Keratinocyte (primary cell): ENCODE results near the gene PES1. TPM values are rescaled to one million over a fixed set of nuclear protein-coding genes. Genes with fewer than 3 reads are reported as not detected.

Experiments
- DNase-seq: peaks from one replicate; pipeline ENCODE4 v3.0.0-alpha.2; 2011; ENCODE audit warnings: low read depth, missing footprints, low spot score
- FAIRE-seq: peaks from 2 replicates; lab custom pipeline; 2011; peaks lifted over from hg19 to GRCh38; lab: Jason Lieb, UNC
- H2AFZ ChIP-seq: 2 replicates; pipeline ENCODE4 v1.6.0; 2012; ENCODE audit warnings: low read length, control low read depth, inconsistent platforms; ENCODE audit not compliant: control insufficient read depth
- H3K27ac ChIP-seq: 2 replicates; pipeline ENCODE4 v1.5.1; 2011; ENCODE audit warnings: low read length; ENCODE audit not compliant: control insufficient read depth, insufficient read depth
- H3K27me3 ChIP-seq: 3 replicates; pipeline ENCODE4 v1.6.0; 2011; ENCODE audit warnings: low read length; ENCODE audit not compliant: control insufficient read depth, insufficient read depth; ENCODE audit errors: extremely low read depth
- H3K36me3 ChIP-seq, 2 experiments: 2 replicates in 1 of 2; 3 replicates in 1 of 2; pipeline ENCODE4 v1.5.1; 2011; ENCODE audit warnings: low read length in 2 of 2, mild to moderate bottlenecking in 1 of 2; ENCODE audit not compliant: control insufficient read depth in 2 of 2, insufficient read depth in 2 of 2; ENCODE audit errors: extremely low read depth in 1 of 2
- H3K4me1 ChIP-seq: 3 replicates; pipeline ENCODE4 v1.5.1; 2011; ENCODE audit warnings: low read length; ENCODE audit not compliant: control insufficient read depth, insufficient read depth; ENCODE audit errors: extremely low read depth
- H3K4me2 ChIP-seq: 3 replicates; pipeline ENCODE4 v1.6.0; 2011; ENCODE audit warnings: low read depth, low read length; ENCODE audit not compliant: control insufficient read depth, insufficient read depth; ENCODE audit errors: extremely low read depth
- H3K4me3 ChIP-seq, 3 experiments: fragments of 200-600 bp in 1 of 3; sonication (generic) in 1 of 3; 2 replicates in 2 of 3; 3 replicates in 1 of 3; pipeline ENCODE4 v1.5.1; 2011 to 2016; ENCODE audit warnings: low read length in 3 of 3, mild to moderate bottlenecking in 3 of 3, control low read depth in 2 of 3, inconsistent platforms in 1 of 3, low read depth in 1 of 3, mixed read lengths in 1 of 3, mixed run types in 1 of 3, moderate library complexity in 1 of 3; ENCODE audit not compliant: control insufficient read depth in 2 of 3, insufficient read depth in 2 of 3; ENCODE audit errors: extremely low read depth in 1 of 3
- H3K79me2 ChIP-seq: 2 replicates; pipeline ENCODE4 v1.6.0; 2012; ENCODE audit warnings: low read length; ENCODE audit not compliant: control insufficient read depth, insufficient read depth
- H3K9ac ChIP-seq: 3 replicates; pipeline ENCODE4 v1.6.0; 2011; ENCODE audit warnings: low read length; ENCODE audit not compliant: control insufficient read depth, insufficient read depth; ENCODE audit errors: extremely low read depth
- H3K9me1 ChIP-seq: 3 replicates; pipeline ENCODE4 v1.6.0; 2011; ENCODE audit warnings: low read length; ENCODE audit not compliant: control insufficient read depth, insufficient read depth; ENCODE audit errors: extremely low read depth
- H3K9me3 ChIP-seq: 2 replicates; pipeline ENCODE4 v1.5.1; 2012; ENCODE audit warnings: low read depth, low read length; ENCODE audit not compliant: control insufficient read depth
- H4K20me1 ChIP-seq: 3 replicates; pipeline ENCODE4 v1.6.0; 2011; ENCODE audit warnings: low read length; ENCODE audit not compliant: control insufficient read depth, insufficient read depth; ENCODE audit errors: extremely low read depth
- CTCF ChIP-seq, 3 experiments: IDR thresholded peaks in 1 of 3; conservative IDR thresholded peaks in 1 of 3; optimal IDR thresholded peaks in 1 of 3; 2 replicates in 2 of 3; 3 replicates in 1 of 3; pipeline versions ENCODE3 to v1.5.1; 2011; ENCODE audit warnings: low read length in 3 of 3, mild to moderate bottlenecking in 3 of 3, moderate library complexity in 2 of 3, control low read depth in 1 of 3, inconsistent platforms in 1 of 3; ENCODE audit not compliant: insufficient read depth in 2 of 3; ENCODE audit errors: extremely low read depth in 1 of 3
- EZH2 ChIP-seq: IDR thresholded peaks from one replicate; pipeline ENCODE4 v1.6.1; 2012; ENCODE audit warnings: inconsistent platforms, mild to moderate bottlenecking, low read length, moderate library complexity
- dilution Hi-C: fragments of 300-500 bp; cut with MboI; formaldehyde crosslinking; loops from one replicate; pipeline ENCODE4 v1.7.0; 2020; ENCODE audit warnings: low sequenced_read_pairs; ENCODE audit not compliant: extremely low pct_ligation_motif_present
- polyA plus RNA-seq, 5 experiments: library from polyadenylated mRNA; depleted of rRNA in 3 of 5; stranded (reverse) in 3 of 5; stranded (forward) in 1 of 5; unstranded in 1 of 5; fragments of >200 nt; gene quantifications; 1 replicate in 1 of 5; 2 replicates in 3 of 5; 3 replicates in 1 of 5; pipeline versions ENCODE4 v1.2.1 to v1.2.3, GENCODE V29; 2011 to 2012; ENCODE audit warnings: missing spikeins in 2 of 5, low read depth in 1 of 5, low replicate concordance in 1 of 5

Gene PES1
- polyA plus RNA-seq, 1 donor (not counting 4 experiments of a cell fraction or from before 2014, with no cell fraction given) = 116 TPM

GRCh38 chr22:30584441-30584840 is 7.3 kb downstream of the PES1 start:
- Histone ChIP-seq H4K20me1 (no peaks in the 10 kb centered on the region), H2AFZ (no peak overlapping the region), H3K4me2 (no peak overlapping the region), H3K4me3 (no peak overlapping the region), H3K27me3 (no peaks in the 10 kb centered on the region), H3K4me1 (no peaks in the 10 kb centered on the region), H3K27ac (no peak overlapping the region), H3K36me3 (peaks cover 66 to 76% of the 10 kb centered on the region in 2 experiments), H3K9ac (no peak overlapping the region), H3K9me3 (no peaks in the 10 kb centered on the region), H3K9me1 (no peaks in the 10 kb centered on the region), H3K79me2 (peaks cover 14% of the 10 kb centered on the region)
- no peak for FAIRE-seq
- DNase-seq = no peak
- dilution Hi-C loops = no loop called here
- no peak for TF ChIP-seq CTCF (optimal IDR thresholded peaks at IDR 0.05 in 1 of 3, IDR thresholded peaks at IDR 0.05 in 1 of 3, conservative IDR thresholded peaks at IDR 0.05 in 1 of 3; ENCODE audit: extremely low read depth in 1 of 3, insufficient read depth in 2 of 3, low read length in 3 of 3)
- TF ChIP-seq EZH2 = no peak

GRCh38 chr22:30582788-30583545 is 8.7 kb downstream of the PES1 start:
- FAIRE-seq = no peak
- no peak overlapping the region for H3K4me3 ChIP-seq
- no peak overlapping the region for H2AFZ ChIP-seq
- no peak overlapping the region for H3K4me2 ChIP-seq
- H4K20me1 ChIP-seq = no peaks in the 10 kb centered on the region
- dilution Hi-C loops = no loop called here
- no peak overlapping the region for H3K27ac ChIP-seq
- H3K79me2 ChIP-seq = peaks cover 3% of the 10 kb centered on the region
- no peaks in the 10 kb centered on the region for H3K9me3 ChIP-seq
- no peak for DNase-seq
- H3K4me1 ChIP-seq = no peaks in the 10 kb centered on the region
- TF ChIP-seq CTCF (optimal IDR thresholded peaks at IDR 0.05 in 1 of 3, IDR thresholded peaks at IDR 0.05 in 1 of 3, conservative IDR thresholded peaks at IDR 0.05 in 1 of 3; ENCODE audit: extremely low read depth in 1 of 3, insufficient read depth in 2 of 3, low read length in 3 of 3) = no peak
- TF ChIP-seq EZH2 = no peak
- no peaks in the 10 kb centered on the region for H3K9me1 ChIP-seq
- peaks cover 70 to 75% of the 10 kb centered on the region in 2 experiments for H3K36me3 ChIP-seq
- H3K9ac ChIP-seq = no peak overlapping the region
- no peaks in the 10 kb centered on the region for H3K27me3 ChIP-seq
